WTC11 (cell line): ENCODE measurements around the gene LRIG1.

ENCODE experiments used
- AFF4 ChIP-seq: sonication (generic); formaldehyde crosslinking; IDR thresholded peaks from 2 replicates; pipeline ENCODE4 v1.8.1; 2023; ENCODE audit warnings: mild to moderate bottlenecking, missing genetic modification reagents, borderline replicate concordance
- ATF6 ChIP-seq: sonication (generic); formaldehyde crosslinking; IDR thresholded peaks from 2 replicates; pipeline ENCODE4 v1.8.1; 2023; ENCODE audit warnings: mild to moderate bottlenecking, missing genetic modification reagents
- CBFB ChIP-seq: sonication (generic); formaldehyde crosslinking; IDR thresholded peaks from 2 replicates; pipeline ENCODE4 v1.8.1; 2022; ENCODE audit warnings: mild to moderate bottlenecking, low read depth, missing genetic modification reagents
- CREM ChIP-seq: sonication (generic); formaldehyde crosslinking; IDR thresholded peaks from 2 replicates; pipeline ENCODE4 v1.8.1; 2022; ENCODE audit warnings: mild to moderate bottlenecking, missing genetic modification reagents, moderate library complexity
- ESRRA ChIP-seq: sonication (generic); formaldehyde crosslinking; IDR thresholded peaks from 2 replicates; pipeline ENCODE4 v1.8.1; 2022; ENCODE audit warnings: mild to moderate bottlenecking, missing genetic modification reagents, borderline replicate concordance
- FOXK1 ChIP-seq: sonication (generic); formaldehyde crosslinking; IDR thresholded peaks from 2 replicates; pipeline ENCODE4 v1.8.0; 2022; ENCODE audit warnings: mild to moderate bottlenecking, moderate library complexity, missing genetic modification reagents
- IRF2 ChIP-seq: sonication (generic); formaldehyde crosslinking; IDR thresholded peaks from 2 replicates; pipeline ENCODE4 v1.8.0; 2022; ENCODE audit warnings: low read depth, missing genetic modification reagents, borderline replicate concordance
- NR1H2 ChIP-seq: sonication (generic); formaldehyde crosslinking; IDR thresholded peaks from 2 replicates; pipeline ENCODE4 v1.9.0; 2021; ENCODE audit warnings: mild to moderate bottlenecking, moderate library complexity, missing genetic modification reagents
- SOX15 ChIP-seq: fragments of 250-450 bp; sonication (Bioruptor Pico); IDR thresholded peaks from 2 replicates; pipeline ENCODE4 v1.9.0; 2021; ENCODE audit warnings: mild to moderate bottlenecking
- ZNF423 ChIP-seq: fragments of 250-450 bp; sonication (Bioruptor Pico); IDR thresholded peaks from 2 replicates; pipeline ENCODE4 v2.1.2; 2022; ENCODE audit warnings: mild to moderate bottlenecking, moderate library complexity
- TF ChIP-seq, protein P1 (sequence below): fragments of 200-600 bp; IDR thresholded peaks from 2 replicates; pipeline ENCODE4 v1.8.0; 2022; ENCODE audit warnings: antibody characterized with exemption
- TF ChIP-seq, protein P2 (sequence below): sonication (generic); formaldehyde crosslinking; IDR thresholded peaks from 2 replicates; pipeline ENCODE4 v1.8.0; 2022; ENCODE audit warnings: missing genetic modification reagents
- TF ChIP-seq, protein P3 (sequence below): sonication (generic); formaldehyde crosslinking; IDR thresholded peaks from 2 replicates; pipeline ENCODE4 v1.8.1; 2022; ENCODE audit warnings: low read depth, missing genetic modification reagents, borderline replicate concordance
- TF ChIP-seq, protein P4 (sequence below): sonication (generic); formaldehyde crosslinking; conservative IDR thresholded peaks from 2 replicates; pipeline ENCODE4 v1.8.1; 2023; ENCODE audit warnings: mild to moderate bottlenecking, low read depth, missing genetic modification reagents, moderate library complexity

- TF ChIP-seq, protein P1, sequence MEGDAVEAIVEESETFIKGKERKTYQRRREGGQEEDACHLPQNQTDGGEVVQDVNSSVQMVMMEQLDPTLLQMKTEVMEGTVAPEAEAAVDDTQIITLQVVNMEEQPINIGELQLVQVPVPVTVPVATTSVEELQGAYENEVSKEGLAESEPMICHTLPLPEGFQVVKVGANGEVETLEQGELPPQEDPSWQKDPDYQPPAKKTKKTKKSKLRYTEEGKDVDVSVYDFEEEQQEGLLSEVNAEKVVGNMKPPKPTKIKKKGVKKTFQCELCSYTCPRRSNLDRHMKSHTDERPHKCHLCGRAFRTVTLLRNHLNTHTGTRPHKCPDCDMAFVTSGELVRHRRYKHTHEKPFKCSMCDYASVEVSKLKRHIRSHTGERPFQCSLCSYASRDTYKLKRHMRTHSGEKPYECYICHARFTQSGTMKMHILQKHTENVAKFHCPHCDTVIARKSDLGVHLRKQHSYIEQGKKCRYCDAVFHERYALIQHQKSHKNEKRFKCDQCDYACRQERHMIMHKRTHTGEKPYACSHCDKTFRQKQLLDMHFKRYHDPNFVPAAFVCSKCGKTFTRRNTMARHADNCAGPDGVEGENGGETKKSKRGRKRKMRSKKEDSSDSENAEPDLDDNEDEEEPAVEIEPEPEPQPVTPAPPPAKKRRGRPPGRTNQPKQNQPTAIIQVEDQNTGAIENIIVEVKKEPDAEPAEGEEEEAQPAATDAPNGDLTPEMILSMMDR, result no peak
- no peak for TF ChIP-seq IRF2 (CRISPR knock-in tag)
- no peak for TF ChIP-seq CBFB (CRISPR knock-in tag)
- TF ChIP-seq, protein P2, sequence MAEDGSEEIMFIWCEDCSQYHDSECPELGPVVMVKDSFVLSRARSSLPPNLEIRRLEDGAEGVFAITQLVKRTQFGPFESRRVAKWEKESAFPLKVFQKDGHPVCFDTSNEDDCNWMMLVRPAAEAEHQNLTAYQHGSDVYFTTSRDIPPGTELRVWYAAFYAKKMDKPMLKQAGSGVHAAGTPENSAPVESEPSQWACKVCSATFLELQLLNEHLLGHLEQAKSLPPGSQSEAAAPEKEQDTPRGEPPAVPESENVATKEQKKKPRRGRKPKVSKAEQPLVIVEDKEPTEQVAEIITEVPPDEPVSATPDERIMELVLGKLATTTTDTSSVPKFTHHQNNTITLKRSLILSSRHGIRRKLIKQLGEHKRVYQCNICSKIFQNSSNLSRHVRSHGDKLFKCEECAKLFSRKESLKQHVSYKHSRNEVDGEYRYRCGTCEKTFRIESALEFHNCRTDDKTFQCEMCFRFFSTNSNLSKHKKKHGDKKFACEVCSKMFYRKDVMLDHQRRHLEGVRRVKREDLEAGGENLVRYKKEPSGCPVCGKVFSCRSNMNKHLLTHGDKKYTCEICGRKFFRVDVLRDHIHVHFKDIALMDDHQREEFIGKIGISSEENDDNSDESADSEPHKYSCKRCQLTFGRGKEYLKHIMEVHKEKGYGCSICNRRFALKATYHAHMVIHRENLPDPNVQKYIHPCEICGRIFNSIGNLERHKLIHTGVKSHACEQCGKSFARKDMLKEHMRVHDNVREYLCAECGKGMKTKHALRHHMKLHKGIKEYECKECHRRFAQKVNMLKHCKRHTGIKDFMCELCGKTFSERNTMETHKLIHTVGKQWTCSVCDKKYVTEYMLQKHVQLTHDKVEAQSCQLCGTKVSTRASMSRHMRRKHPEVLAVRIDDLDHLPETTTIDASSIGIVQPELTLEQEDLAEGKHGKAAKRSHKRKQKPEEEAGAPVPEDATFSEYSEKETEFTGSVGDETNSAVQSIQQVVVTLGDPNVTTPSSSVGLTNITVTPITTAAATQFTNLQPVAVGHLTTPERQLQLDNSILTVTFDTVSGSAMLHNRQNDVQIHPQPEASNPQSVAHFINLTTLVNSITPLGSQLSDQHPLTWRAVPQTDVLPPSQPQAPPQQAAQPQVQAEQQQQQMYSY (CRISPR knock-in tag), result no peak
- TF ChIP-seq, protein P3, sequence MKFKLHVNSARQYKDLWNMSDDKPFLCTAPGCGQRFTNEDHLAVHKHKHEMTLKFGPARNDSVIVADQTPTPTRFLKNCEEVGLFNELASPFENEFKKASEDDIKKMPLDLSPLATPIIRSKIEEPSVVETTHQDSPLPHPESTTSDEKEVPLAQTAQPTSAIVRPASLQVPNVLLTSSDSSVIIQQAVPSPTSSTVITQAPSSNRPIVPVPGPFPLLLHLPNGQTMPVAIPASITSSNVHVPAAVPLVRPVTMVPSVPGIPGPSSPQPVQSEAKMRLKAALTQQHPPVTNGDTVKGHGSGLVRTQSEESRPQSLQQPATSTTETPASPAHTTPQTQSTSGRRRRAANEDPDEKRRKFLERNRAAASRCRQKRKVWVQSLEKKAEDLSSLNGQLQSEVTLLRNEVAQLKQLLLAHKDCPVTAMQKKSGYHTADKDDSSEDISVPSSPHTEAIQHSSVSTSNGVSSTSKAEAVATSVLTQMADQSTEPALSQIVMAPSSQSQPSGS (CRISPR knock-in tag), result no peak
- TF ChIP-seq ZNF423 (CRISPR knock-in tag), result no peak
- no peak for TF ChIP-seq ATF6 (CRISPR knock-in tag)
- no peak for TF ChIP-seq SOX15 (CRISPR knock-in tag)
- TF ChIP-seq FOXK1, result no peak
- TF ChIP-seq CREM (CRISPR knock-in tag), result no peak
- TF ChIP-seq, protein P4, sequence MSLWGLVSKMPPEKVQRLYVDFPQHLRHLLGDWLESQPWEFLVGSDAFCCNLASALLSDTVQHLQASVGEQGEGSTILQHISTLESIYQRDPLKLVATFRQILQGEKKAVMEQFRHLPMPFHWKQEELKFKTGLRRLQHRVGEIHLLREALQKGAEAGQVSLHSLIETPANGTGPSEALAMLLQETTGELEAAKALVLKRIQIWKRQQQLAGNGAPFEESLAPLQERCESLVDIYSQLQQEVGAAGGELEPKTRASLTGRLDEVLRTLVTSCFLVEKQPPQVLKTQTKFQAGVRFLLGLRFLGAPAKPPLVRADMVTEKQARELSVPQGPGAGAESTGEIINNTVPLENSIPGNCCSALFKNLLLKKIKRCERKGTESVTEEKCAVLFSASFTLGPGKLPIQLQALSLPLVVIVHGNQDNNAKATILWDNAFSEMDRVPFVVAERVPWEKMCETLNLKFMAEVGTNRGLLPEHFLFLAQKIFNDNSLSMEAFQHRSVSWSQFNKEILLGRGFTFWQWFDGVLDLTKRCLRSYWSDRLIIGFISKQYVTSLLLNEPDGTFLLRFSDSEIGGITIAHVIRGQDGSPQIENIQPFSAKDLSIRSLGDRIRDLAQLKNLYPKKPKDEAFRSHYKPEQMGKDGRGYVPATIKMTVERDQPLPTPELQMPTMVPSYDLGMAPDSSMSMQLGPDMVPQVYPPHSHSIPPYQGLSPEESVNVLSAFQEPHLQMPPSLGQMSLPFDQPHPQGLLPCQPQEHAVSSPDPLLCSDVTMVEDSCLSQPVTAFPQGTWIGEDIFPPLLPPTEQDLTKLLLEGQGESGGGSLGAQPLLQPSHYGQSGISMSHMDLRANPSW (CRISPR knock-in tag), result no peak
- TF ChIP-seq AFF4 (CRISPR knock-in tag), result no peak
- TF ChIP-seq NR1H2 (CRISPR knock-in tag), result no peak
- TF ChIP-seq ESRRA (CRISPR knock-in tag), result no peak
Measured at GRCh38 chr3:66490214-66490613, 10.6 kb downstream of the LRIG1 start.
